GM19463 (cell line): Measurements from ENCODE around the gene SPIRE1.

Experiments used
- ATAC-seq: cut with Tn5 transposase; IDR thresholded peaks from one replicate; pipeline ENCODE4 v1.9.1; 2021; ENCODE audit warnings: mild to moderate bottlenecking, moderate library complexity; ENCODE audit not compliant: unreplicated experiment

The SPIRE1 gene

DNA sequence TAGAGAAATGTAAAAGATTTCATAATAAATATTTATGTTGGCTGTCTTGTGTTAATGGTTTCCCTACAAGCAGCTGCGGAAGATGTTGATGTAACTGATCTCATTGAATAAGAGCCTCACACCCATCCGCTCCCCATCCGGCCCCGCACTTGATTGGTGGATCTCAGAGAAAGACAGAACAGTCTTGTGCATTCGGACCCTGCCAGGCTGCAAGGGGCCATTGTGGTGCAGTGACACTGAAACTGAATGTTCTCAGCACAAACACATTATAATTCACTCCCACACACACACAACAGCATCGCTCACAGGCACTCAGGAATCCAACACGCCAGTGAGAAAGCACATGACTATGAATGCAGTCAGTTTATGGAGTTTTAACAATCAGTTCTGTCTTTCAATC is 202.4 kb downstream of the SPIRE1 start:
- no peak for ATAC-seq

DNA sequence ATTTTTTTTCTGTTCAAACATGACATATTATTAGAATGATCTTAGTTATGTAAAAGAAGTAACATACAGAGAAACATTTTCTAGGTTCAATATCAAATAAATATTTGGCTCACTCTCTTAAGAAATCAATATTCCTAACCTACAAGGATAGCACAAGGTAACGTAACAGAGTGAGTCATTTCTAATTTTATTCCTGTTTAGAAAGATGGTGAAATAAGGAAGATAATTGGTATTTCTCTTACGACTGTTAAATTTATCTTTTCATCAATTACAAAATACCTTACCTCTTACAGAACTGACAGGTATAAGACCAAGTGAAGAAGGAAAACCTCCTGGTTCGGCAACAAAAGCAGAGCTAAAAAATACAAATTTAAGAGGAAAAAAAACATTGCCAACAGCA is 205.1 kb downstream of the SPIRE1 start:
- no peak for ATAC-seq

DNA sequence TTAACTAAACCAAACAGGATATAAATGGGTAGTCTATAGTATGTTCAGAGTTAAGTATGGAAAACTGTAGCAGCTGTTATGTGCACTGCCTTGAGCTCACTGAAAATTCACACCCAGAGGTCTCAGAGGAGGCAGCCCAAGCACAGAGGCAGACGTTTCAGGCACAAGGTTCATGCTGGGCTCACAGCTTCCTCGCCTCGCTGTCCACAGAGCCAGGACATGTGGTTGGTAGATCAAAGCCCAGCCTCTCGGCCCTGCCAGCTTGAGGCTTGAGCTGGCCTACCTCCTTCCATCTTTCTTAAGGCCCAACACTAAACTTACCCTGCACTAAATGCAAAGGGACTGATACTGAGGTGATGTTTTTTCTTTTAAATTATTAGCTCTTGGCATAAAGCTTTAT is 206.5 kb downstream of the SPIRE1 start:
- ATAC-seq = no peak

DNA sequence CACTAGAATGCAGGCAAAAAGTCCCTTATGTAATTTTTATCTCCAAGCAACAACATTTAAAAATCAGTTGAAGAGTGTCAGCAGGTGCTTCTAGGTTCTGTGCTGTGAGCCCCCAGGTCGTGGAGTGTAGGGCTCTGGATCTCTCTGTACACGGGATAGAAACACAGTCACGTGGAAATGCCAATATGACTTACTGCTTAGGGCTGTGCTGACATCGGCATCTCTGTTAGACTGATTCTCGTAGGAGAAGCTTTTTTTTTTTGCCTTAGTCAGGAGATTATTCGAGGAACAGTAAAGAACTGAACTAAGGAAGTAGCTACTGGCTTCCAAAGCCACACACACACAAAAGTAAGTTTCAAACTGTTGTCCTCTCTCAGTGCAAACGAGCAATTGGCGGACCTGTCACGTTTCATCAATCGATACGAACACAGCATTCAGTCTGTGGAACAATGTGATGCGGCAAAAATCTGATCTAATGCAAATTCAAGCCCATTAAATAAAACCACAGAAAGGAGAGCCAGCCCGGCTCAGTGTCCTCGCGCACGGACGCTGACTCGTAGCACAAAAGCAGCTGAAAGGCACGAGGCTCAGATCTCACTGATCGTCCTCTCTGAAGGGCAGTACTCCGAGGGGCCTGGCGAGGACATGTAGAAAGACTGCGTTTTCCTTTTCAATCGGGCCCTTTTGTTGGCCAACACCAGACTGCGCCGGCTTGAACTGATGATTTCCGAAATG is 208.7 kb downstream of the SPIRE1 start:
- ATAC-seq = no peak

DNA sequence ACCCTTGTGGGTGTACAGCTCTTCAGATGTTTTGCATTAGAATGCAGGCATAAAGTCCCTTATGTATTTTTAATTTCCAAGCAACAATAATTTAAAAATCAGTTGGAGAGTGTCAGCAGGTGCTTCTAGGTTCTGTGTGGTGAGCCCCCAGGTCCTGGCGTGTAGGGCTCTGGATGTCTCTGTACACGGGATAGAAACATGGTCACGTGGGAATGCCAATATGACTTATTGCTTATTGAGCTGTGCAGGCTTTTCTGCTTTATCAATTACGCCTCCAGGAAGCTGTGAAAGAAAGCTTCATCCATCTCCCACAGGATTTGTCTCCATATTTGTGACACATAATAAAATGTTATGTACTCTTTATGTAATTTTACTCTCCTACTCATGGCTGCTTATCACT is 212.4 kb downstream of the SPIRE1 start:
- ATAC-seq = no peak

DNA sequence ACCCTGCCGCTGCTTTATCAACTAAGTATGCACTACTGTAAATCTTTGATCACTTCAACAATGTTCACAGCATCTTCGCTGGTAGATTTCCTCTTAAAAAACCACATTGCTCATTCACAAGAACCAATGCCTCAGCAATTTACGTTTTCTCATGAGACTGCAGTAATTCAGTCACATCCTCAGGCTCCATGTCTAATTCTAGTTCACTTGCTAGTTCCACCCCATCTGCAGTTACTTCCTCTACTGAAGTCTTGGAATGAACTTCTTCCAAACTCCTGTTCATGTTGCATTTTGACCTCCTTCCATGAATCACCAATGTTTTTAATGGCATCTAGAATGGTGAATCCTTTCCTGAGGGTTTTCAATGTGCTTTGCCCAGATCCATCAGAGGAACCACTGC is 214.4 kb downstream of the SPIRE1 start:
- no peak for ATAC-seq

DNA sequence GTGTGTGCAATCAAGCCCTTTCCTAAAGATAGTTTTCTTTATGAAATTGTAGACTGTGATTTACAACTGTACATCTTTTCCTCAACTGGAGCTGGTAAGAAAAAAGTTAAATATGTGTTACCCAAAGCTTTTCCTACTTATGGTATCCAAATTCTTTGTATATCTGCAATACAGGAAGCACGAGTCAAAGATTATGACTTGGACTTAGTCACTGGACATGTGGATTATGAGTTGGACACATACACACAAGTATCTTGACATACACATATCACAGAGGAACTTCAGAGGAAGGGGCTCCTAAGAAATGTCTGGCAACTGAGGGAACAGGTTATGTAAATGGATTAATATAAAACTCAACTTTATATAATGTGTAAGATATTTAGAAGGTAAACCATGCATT is 215.0 kb downstream of the SPIRE1 start:
- ATAC-seq = no peak

DNA sequence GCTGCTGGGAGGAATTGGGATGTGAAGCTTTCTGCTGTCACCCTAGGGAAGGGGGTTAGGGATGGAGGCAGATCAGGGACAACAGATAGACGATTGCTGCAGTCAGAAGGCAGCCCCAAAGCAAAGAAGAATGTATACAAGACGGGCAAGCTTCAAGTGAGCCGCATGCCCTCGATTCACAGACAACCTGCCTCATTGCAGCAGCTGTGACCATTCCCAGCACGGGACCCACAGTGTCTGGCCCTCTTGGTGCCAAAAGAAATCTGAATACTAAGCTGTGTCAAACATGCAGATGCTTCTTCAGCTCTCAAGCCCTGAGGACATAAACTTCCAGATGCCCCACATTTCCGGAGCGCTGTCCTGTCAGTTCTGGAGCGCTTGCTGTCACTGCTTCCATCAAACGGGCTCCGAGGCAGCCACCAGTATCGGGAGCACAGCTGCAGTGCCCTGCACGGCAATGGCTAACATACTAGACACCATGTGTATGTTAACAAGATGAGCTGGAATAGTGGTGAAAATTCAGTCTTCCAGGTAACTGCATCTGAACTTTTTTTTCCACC is 216.4 kb downstream of the SPIRE1 start:
- ATAC-seq = no peak

DNA sequence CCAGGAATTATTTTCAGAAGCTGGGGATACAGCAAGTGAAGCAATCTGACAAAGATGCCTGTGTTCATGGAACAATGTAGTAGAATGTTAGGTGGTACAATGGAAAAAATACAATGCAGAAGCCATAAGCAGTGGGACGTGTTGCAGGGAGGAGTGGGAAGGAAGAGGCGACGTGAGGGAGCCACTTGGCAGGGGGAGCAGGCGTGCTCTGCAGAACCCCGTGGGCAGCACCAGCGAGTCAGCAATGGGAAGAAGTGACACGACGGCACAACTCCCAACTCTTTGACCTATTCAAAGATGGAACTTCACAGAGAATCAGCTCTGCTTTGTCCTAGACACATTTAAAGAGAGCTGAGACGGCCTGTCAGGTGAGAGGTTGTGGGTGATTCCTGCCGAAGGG is 219.7 kb downstream of the SPIRE1 start:
- no peak for ATAC-seq

DNA sequence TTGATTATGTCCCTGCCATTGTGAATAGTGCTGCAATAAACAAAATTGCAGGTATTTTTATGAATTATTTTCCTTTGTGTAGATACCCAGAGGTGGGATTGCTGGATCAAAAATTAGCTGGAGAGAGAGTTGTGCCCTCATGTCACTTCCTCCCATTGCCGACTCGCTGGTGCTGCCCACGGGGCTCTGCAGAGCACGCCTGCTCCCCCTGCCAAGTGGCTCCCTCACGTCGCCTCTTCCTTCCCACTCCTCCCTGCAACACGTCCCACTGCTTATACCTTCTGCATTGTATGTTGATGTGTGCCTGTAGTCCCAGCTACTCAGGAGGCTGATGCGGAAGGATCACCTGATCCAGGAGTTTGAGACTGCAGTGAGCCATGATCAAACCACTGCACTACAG is 222.0 kb downstream of the SPIRE1 start:
- no peak for ATAC-seq

DNA sequence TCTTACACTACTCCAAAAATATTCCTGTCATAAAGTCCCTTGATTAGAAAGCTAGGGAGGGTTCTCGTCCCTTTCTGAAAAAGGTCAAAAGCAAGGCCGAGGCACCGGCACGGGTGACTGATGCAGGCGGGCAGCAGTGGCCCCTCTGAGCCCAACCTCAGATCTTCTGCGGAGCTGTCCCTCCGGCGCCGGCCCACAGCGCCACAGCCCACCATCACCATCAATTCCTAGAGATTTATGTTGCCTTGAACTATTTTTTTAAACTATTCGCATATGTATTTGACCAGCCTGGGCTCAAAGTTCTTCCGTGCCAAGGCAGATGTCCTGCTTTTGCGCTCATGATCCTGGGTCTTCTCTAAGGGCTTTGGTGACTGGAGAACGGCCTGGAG is 223.4 kb downstream of the SPIRE1 start:
- no peak for ATAC-seq

DNA sequence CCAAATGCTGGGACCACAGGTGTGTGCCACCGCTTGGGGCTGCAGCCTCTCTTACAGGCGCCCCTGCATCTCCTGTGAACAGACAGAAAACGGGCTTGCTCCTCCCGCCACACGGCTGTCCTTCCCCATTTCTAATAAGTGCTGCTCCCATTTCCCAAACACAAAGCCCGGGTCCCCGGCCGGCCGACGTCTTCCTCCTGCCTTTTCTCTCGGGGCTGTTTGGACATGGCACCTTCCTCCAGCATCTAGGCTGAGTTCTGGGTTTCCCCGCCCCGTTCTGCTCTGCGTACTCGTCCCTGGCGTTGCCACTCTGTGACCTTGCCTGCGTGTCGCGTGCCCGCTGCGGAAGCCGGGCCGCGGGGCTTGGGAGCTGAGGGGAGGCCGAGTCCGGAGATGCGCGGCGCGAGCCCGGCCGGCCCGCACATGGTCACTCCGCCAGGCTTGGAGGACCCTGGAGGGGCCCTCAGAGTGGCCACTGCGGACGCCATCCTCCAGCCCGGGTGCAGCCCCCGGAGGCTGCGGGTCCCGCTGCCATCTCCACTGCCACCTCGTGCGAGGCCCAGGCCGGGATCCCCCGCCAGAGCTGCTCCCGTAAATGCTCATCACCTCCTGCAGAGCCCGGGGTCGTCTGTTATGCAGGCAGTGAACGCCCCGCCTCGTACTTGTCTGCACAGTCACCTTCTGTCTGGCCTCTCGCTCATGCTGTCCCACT is 223.9 kb downstream of the SPIRE1 start:
- no peak for ATAC-seq

DNA sequence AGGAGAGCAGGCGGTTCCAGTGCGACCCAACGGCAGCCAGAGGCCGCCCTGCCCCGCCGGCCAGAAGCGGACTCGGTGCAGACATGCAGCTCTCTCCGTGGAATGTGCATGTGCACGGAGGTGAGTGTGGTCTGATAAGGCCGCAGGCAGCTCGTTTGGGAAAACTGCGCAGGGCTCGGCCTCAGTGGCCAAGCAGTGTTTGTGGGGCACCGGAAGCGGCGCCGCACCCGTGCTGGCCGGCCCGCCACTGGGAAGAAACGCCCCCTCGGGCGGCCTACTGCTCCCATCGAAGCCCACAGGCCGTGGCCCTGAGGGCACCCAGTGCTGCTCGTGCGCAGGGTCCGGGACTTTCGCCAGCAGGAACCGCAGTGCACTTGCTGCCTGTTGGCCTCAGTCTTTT is 225.0 kb downstream of the SPIRE1 start:
- ATAC-seq = no peak

DNA sequence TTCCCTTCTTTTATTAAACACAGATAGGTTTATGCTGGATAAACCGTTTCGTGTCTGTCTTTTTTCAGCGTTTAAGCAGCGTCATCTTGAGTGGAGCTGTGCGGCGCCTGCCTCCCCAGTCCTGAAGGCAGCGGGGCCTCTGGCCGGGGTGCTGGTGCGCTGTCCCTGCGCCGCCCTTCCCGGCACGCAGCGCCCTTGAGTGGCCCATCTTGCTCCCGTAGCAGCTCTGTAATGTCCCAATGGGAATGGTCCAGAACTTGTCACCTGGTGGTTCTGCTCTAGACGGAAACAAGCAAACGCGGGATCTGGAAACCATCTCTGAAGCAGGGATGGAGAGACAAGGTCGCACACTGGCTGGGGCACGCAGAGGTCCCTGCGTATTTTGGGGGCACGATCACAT is 225.7 kb downstream of the SPIRE1 start:
- ATAC-seq = no peak

DNA sequence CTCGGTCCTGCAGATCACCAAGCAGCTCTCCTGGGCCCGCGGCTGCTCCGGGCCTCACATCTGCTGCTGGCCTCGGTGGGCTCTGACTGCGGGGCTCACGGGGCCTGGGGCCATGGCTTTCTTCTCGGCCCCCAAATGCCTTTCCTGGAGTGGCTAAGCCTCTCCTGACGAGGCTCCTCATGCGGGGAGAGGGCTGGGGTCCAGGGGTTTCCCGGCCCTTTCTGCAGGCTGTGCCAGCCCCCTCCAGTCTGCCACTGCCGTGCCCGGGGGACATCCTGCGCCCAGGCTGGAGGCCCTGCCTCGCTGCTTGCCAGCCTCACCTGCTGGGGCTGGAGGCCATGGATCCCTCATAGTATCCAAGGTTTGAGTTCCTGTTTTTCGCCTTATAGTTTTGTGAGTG is 226.3 kb downstream of the SPIRE1 start:
- ATAC-seq = no peak

DNA sequence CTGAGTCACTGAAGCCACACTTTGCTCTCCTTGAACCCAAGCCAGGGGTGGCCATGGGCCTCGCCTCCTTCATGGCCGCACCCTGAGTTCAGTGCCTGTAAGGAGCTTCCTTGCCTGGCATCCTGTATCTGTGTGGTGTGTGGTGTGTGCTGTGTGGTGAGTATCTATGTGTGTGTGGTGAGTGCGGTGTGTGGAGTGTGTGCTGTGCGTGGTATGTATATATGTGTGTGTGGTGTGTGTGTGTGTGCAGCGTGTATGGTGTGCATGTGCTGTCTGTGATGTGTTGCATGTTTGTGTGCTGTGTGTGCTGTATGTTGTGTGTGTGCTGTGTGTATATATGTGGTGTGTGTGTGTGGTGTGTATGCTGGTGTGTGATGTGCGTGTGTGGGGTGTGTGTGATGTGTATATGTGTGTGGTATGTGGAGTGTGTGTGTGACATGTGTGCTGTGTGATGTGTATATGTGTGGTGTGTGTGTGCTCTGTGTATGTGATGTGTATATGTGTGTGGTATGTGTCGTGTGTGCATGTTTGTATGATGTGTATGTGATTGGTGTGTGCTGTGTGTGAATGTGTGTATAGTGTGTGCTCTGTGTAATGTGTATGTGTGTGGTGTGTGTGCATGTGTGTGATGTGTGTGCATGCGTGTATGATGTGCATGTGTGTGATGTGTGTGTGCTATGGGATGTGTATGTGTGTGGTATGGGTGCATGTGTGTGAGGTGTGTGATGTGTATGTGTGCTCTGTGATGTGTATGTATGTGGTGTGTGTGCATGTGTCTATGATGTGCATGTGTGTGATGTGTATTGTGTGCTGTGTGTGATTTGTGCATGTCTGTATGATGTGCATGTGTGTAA is 227.5 kb downstream of the SPIRE1 start:
- ATAC-seq = no peak

DNA sequence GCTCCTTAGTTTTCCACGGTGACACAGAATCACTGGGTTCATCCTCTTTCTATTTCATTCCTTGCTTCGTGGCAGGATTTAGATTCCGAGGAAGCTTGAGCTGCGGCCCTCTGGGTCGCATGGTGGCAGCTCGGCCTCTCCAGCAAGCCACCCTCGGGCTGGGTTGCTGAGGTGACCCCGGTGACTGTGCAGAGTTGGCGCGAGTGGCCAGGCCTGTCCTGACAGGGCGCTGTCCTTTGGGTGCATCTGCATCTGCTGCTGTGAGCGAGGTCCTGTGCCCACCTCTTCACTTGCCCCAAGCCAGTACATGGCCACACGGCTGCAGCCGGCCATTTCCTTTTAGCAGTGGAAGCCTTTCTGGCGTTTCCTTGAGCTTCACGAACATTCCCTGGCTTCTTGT is 228.4 kb downstream of the SPIRE1 start:
- no peak for ATAC-seq

DNA sequence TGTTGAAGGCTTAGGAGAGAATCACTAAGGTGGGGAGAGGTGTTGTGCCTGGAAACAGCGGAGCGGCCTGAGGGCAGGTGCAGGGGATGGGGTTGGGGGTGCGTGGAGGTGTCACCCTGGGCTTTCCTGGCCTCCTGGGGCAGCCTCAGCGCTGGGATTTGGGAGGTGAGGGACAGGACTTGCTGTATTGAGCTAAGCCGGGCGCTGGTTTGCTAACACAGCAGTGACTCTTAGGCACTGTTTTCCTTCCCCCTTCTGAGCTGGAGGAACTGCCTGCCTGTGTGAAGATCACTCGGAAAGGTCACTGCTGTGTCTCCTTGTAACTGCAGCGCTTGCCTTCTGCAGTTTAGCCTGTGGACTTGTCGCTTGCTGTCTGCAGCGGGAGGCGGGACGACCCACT is 229.0 kb downstream of the SPIRE1 start:
- no peak for ATAC-seq

DNA sequence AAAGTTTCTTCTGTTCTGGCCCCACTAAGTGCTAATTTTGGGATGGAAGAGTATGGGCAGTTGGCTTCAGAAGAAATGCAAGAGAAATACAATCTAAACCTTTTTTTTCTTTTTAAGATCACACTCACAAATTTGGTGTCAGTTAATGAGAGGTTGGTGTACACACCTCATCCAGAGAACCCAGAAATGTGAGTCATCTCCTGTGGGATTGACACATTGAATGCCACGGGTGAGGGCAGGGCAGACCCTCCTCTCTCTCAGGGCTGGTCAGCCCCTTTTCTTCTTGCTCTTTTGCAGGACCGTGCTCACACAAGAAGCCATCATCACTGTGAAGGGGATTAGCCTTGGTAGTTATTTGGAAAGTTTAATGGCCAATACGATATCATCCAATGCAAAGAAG is 231.0 kb downstream of the SPIRE1 start:
- ATAC-seq = no peak

DNA sequence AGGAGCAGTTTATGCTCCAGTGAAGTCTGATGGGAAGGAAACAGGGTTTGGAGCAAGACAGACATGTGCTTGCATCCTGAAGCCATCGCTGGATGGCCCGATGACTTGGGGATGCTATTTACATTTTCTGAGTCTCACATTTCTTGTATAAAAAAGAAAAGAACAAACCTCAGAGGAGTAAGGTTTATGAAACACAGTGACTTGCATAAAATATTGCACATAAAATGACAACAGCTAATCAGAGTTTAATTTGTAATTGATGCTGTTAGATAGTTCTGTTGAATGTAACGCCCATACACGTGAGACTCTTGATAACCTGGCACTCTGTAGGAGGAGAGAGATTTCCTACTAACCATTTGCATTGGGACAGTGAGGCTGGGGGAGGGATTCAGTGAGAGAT is 233.7 kb downstream of the SPIRE1 start:
- ATAC-seq = no peak

DNA sequence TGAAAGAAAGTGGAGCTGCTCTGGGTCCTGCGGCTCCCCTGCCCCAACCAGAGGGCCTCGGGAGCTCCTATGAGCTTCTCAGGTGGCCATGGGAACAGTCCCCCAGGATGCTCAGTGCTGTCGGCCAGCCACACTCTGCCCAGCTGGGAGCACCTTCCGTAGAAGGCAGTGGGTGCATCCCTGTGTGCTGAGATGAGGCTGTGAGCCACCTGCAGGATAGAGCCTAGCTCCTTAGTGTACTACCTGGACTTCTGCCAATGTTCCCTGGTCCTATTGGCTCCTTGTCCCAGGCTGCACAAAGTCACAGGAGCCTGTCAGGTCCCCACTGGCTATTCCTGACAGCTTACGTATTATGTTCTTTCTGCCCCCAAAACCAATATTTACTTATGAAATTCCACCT is 234.1 kb downstream of the SPIRE1 start:
- ATAC-seq = no peak

DNA sequence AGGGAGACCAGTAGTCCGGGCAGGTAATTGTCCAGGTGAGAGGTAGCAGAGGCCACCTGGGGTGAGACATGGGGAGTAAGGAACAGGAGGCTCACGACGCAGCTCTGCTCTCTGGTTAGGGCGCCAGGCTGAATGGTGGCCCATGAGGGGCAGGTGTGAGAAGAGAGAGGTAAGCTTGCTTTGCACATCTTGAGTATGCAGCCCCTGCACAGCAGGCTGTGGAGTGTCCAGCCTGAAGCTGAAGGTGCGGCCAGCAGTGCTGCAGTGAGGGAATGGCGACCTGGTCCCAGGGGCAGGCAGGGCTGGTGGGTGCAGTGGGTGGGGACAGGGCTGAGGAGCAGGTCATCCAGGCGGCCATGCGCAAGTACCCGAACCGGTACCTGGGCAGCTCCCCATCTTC is 234.5 kb downstream of the SPIRE1 start:
- ATAC-seq = no peak
